ENCODE results near the gene RIT2. TPM values are rescaled to one million over a fixed set of nuclear protein-coding genes. Genes with fewer than 3 reads are reported as not detected.

The RIT2 gene
- total RNA-seq, 1 donor from 2014 or later, result not detected

GRCh38 chr18:43116699-43117294 lies 1.3 kb upstream of the RIT2 start:
- no peaks in the 10 kb centered on the region for H3K27me3 Mint-ChIP-seq (ENCODE audit: insufficient read depth, low read depth)
- TF ChIP-seq EZH2phosphoT487 (IDR thresholded peaks at IDR 0.05), result no peak
- no peak for TF ChIP-seq CTCF (IDR thresholded peaks at IDR 0.05)
- TF ChIP-seq EZH2 (IDR thresholded peaks at IDR 0.05), result no peak

GRCh38 chr18:43113220-43113895 lies 2.1 kb downstream of the RIT2 start:
- Mint-ChIP-seq H3K36me3 (no peaks in the 10 kb centered on the region), H3K27me3 (ENCODE audit: insufficient read depth, low read depth) (no peaks in the 10 kb centered on the region), H3K27ac (no peak overlapping the region), H3K4me1 (peaks cover 5% of the 10 kb centered on the region), H3K9me3 (no peaks in the 10 kb centered on the region), H3K4me3 (no peak overlapping the region)
- Histone ChIP-seq H3K4me1 (no peaks in the 10 kb centered on the region), H4K20me1 (ENCODE audit: low read depth) (no peaks in the 10 kb centered on the region), H3K79me2 (ENCODE audit: low read depth) (no peaks in the 10 kb centered on the region), H3K4me3 (no peak overlapping the region), H3K27me3 (no peaks in the 10 kb centered on the region), H3K4me2 (no peak overlapping the region), H3K9ac (no peak overlapping the region), H3K27ac (no peak overlapping the region), H3F3A (ENCODE audit: low read depth) (no peaks in the 10 kb centered on the region), H3K36me3 (no peaks in the 10 kb centered on the region), H2AFZ (replicated peaks) (no peak overlapping the region), H3K9me3 (ENCODE audit: low read depth) (no peaks in the 10 kb centered on the region)
- no peak for DNase-seq (ENCODE audit: low spot score)
- TF ChIP-seq EZH2phosphoT487 (IDR thresholded peaks at IDR 0.05), result no peak
- TF ChIP-seq EZH2 (IDR thresholded peaks at IDR 0.05), result no peak
- no peak for TF ChIP-seq CTCF (IDR thresholded peaks at IDR 0.05)

More at GRCh38 chr18:43116699-43117294, 1.3 kb upstream of the RIT2 start:
- Mint-ChIP-seq H3K27ac (no peak overlapping the region), H3K4me1 (no peaks in the 10 kb centered on the region), H3K4me3 (no peak overlapping the region), H3K36me3 (no peaks in the 10 kb centered on the region), H3K9me3 (no peaks in the 10 kb centered on the region)
- Histone ChIP-seq H3K9ac (no peak overlapping the region), H3K36me3 (no peaks in the 10 kb centered on the region), H3K79me2 (ENCODE audit: low read depth) (no peaks in the 10 kb centered on the region), H3K9me3 (ENCODE audit: low read depth) (no peaks in the 10 kb centered on the region), H4K20me1 (ENCODE audit: low read depth) (no peaks in the 10 kb centered on the region), H3K27ac (no peak overlapping the region), H2AFZ (replicated peaks) (no peak overlapping the region), H3K4me2 (no peak overlapping the region), H3K4me1 (no peaks in the 10 kb centered on the region), H3K4me3 (no peak overlapping the region), H3F3A (ENCODE audit: low read depth) (no peaks in the 10 kb centered on the region), H3K27me3 (no peaks in the 10 kb centered on the region)
- no peak for DNase-seq (ENCODE audit: low spot score)

GRCh38 chr18:43108882-43109281 lies 6.6 kb downstream of the RIT2 start:
- H3K9me3 Mint-ChIP-seq, result no peaks in the 10 kb centered on the region
- H3K4me1 ChIP-seq, result peaks cover 10% of the 10 kb centered on the region
- H3K27ac Mint-ChIP-seq, result no peak overlapping the region
- no peaks in the 10 kb centered on the region for H3K9me3 ChIP-seq (ENCODE audit: low read depth)
- no peak overlapping the region for H3K27ac ChIP-seq
- H3K9ac ChIP-seq, result no peak overlapping the region
- no peak overlapping the region for H2AFZ ChIP-seq (replicated peaks)
- no peak for DNase-seq (ENCODE audit: low spot score)
- no peaks in the 10 kb centered on the region for H4K20me1 ChIP-seq (ENCODE audit: low read depth)
- no peaks in the 10 kb centered on the region for H3K79me2 ChIP-seq (ENCODE audit: low read depth)
- TF ChIP-seq CTCF (IDR thresholded peaks at IDR 0.05) (no peak), EZH2phosphoT487 (IDR thresholded peaks at IDR 0.05) (no peak), EZH2 (IDR thresholded peaks at IDR 0.05) (no peak)
- H3K4me2 ChIP-seq, result no peak overlapping the region
- no peaks in the 10 kb centered on the region for H3K27me3 Mint-ChIP-seq (ENCODE audit: insufficient read depth, low read depth)
- H3K36me3 ChIP-seq, result no peaks in the 10 kb centered on the region
- no peak overlapping the region for H3K4me3 Mint-ChIP-seq
- no peaks in the 10 kb centered on the region for H3K36me3 Mint-ChIP-seq
- H3K4me1 Mint-ChIP-seq, result peaks cover 13% of the 10 kb centered on the region
- H3K27me3 ChIP-seq, result no peaks in the 10 kb centered on the region
- H3F3A ChIP-seq (ENCODE audit: low read depth), result no peaks in the 10 kb centered on the region
- no peak overlapping the region for H3K4me3 ChIP-seq
